LNCaP clone FGC (cell line): ENCODE data around the gene SRRT.

Source experiments
- DNase-seq: peaks from one replicate; pipeline ENCODE4 v3.0.0-alpha.2; 2011; ENCODE audit warnings: low read depth
- H3K4me3 ChIP-seq: 2 replicates; pipeline ENCODE4 v1.5.1; 2011; ENCODE audit warnings: mild to moderate bottlenecking, low read depth, low read length, control low read depth
- TF ChIP-seq, protein P1 (sequence below): IDR thresholded peaks from 2 replicates; pipeline ENCODE4 v1.5.1; 2012; ENCODE audit warnings: mild to moderate bottlenecking; ENCODE audit not compliant: control insufficient read depth, insufficient read depth; ENCODE audit errors: extremely low read depth

SRRT gene, protein sequence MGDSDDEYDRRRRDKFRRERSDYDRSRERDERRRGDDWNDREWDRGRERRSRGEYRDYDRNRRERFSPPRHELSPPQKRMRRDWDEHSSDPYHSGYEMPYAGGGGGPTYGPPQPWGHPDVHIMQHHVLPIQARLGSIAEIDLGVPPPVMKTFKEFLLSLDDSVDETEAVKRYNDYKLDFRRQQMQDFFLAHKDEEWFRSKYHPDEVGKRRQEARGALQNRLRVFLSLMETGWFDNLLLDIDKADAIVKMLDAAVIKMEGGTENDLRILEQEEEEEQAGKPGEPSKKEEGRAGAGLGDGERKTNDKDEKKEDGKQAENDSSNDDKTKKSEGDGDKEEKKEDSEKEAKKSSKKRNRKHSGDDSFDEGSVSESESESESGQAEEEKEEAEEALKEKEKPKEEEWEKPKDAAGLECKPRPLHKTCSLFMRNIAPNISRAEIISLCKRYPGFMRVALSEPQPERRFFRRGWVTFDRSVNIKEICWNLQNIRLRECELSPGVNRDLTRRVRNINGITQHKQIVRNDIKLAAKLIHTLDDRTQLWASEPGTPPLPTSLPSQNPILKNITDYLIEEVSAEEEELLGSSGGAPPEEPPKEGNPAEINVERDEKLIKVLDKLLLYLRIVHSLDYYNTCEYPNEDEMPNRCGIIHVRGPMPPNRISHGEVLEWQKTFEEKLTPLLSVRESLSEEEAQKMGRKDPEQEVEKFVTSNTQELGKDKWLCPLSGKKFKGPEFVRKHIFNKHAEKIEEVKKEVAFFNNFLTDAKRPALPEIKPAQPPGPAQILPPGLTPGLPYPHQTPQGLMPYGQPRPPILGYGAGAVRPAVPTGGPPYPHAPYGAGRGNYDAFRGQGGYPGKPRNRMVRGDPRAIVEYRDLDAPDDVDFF

DNA sequence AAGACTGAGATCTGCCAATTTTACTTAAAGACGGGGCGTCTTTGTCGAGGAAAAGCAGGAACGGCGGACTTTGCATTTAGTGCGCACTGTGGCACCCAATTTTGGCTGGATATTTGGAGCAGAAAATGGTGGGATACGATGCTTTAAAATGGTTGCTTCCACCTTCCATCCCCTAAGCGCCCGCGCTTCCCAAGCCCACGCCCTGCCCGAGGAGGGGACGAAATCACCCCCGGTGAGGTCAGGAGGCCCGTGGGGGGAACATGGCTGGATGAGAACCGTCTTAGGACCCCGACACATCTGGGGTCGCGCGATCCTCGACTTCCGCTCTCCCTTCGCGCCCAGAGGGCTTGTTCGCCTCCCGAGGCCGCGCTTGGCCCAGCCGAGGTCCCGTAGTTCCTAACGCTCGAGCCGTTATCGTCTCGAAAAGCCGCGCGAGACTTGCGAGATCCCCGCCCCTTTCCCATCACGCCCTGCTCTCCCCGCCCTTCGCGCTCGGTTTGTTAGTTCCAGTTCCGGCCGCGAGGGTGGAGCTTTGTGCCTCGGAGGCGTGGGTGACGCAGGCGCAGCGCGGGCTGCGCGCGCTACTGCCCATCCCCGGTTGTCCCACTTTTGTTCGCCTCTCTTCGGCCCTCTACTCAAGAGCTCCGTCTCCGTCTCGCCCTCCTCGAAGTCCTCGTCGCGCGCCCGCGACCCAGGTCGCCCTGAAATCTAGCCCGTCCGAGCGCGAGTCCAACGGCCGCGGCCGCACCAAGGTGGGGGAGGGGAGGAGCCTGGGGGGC, at the start of gene SRRT:
TSS of gene SRRT (plus strand) at position 527 of the 779 bp plus-strand sequence. CDS start 488 bp downstream, outside the sequence.
- TF ChIP-seq, protein P1, sequence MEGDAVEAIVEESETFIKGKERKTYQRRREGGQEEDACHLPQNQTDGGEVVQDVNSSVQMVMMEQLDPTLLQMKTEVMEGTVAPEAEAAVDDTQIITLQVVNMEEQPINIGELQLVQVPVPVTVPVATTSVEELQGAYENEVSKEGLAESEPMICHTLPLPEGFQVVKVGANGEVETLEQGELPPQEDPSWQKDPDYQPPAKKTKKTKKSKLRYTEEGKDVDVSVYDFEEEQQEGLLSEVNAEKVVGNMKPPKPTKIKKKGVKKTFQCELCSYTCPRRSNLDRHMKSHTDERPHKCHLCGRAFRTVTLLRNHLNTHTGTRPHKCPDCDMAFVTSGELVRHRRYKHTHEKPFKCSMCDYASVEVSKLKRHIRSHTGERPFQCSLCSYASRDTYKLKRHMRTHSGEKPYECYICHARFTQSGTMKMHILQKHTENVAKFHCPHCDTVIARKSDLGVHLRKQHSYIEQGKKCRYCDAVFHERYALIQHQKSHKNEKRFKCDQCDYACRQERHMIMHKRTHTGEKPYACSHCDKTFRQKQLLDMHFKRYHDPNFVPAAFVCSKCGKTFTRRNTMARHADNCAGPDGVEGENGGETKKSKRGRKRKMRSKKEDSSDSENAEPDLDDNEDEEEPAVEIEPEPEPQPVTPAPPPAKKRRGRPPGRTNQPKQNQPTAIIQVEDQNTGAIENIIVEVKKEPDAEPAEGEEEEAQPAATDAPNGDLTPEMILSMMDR, result no peak
- peak; percentile 94 for DNase-seq
- H3K4me3 ChIP-seq, result peak within 1 kb of the TSS; percentile 93

DNA sequence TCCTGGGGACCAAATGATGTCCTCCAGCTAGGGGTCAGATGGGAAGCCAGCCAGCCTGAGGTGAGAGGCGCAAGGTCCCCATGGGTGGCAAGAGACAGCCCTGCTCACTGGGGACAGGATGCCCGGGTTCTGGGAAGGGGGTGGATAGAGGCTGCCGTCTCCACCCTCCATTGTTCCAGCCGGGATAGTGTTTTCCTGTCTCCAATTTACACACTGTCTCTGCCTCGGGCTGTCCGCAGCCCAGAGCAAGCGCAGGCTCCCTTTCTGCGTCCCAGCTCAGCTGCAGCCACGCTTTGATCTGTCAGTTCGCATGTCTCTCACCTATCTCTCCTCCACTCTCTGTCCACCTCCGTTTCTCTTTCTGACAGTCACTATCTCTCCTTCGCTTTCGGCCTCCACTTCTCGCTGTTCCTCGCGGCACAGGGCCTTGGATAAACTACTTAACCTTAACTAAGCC, 49.7 kb upstream of the SRRT start:
- H3K4me3 ChIP-seq, result no peak overlapping the region
- TF ChIP-seq, protein P1, result no peak
- DNase-seq, result no peak

DNA sequence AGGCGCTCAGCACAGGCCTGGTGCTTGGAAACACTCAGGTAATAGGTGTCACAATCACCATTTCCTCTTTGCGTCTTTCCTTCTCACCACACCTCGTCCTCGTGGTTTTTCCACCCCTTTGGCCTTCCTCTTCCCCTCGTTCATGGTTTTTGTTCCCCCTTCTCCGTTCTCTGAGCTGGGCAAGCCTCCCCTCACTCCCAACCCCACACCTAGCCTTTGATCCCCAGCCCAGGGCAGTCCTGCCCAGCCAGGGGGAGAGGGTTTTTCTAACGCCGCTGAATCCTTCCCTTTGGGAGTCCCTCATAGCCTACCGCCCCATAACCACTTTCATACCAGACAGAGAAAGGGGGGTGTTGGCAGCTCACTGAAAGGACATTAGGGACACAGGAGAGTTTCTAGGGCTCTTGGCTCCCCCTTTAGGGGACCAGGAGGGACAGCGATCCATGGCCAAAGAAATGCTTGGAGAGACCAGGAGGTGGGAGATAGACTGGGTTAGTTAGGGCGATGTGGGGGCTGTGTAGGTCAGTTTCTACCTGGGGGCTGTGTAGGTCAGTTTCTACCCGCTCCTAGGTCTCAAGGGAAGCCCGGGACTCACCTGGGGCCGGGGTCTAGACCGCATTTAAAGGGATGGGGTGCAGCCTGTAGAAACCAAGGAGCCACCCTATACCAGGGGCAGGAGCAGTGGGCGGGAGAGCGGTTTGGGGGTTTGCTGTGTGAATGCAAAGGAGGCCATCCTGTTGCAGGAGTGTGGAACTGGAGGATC, 49.0 kb upstream of the SRRT start:
- no peak for DNase-seq
- TF ChIP-seq, protein P1, result peak; percentile 33
- H3K4me3 ChIP-seq, result peak overlapping the region; percentile 74

DNA sequence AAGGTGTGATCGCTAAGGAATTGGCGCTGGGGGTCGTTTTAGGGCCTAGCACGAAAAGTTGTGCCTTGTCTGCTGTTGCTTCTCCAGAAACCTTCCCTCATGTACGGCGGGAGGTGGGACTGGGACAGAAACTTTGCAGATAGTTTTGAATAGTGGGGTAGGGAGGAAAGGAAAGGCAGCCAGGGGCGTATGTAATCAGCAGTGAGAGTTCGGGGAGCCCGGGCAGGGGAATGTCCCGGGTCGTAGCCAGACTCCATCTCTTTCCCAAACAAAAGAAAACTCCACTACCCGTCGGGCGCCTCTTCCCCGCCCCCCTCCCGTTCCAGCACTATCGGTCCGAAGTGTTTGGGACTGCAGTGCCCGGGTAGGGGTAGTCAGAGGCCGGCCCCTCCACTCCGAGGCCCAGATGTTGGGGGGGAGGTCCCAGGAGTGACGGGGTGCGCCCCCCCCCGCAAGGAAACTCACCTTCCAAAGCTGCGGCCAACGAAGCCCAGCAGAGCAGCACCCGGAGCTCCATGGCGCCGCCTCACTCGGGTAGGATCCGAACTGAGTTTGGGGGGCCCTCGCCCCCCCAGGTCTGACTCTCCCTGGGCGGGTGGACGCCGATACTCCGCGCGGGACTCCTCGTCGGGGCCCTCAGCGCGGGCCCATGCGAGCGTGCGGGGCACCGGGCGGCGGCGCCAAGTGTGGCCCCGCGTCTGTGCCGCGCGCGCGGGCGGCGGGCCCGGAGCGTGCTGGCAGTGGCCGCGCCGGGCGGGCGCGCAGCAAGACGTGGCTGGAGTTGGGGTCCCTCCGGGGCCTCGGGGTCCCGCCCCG, 48.2 kb upstream of the SRRT start:
- peak overlapping the region; percentile 74 for H3K4me3 ChIP-seq
- TF ChIP-seq, protein P1, result no peak
- DNase-seq, result no peak

DNA sequence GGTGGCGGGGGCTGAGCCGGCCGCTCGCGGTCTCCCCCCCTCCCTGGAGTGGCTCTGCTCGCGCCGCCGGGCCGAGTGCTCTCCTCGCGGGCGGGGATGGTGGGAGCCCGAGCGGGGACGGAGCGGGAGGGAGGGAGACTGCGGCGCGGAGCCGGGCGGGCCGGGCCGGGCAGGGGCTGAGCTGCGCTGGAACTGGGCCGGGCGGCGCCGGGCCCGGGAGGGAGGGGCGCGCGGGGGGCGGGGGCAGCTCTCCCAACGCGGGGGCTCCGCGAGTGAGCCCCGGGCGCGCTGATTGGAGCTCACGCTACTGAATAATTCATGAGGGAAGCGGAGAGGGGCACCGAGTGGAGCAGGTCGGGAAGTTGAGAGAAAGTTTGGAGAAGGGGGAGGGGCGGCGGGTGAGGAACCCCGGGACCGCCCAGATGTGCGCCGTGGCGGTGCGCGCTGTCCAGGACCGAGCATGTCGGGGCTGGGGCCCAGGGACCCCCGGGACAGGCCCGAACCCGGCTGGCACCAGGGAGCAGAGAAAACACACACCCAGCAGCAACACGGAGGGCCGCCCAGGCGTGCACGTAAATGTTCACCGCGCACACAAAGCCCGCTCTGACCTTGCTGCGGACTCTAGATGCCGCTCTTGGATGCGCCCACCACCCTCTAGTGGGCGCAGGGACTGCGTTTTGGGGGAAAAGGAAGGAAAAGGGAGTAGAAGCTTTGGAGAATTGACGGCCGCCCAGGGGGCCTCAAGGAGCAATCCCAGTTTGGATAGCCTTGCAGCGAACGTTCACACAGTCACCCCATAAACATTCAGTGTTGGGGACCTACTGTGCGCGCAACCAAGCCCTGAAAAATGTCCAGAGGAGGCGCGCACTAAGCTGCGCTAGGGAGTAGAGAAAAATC, 47.3 kb upstream of the SRRT start, which contains the start of gene EPHB4:
TSS of gene EPHB4 (minus strand) at position 194 of the 897 bp plus-strand sequence. CDS start 493 bp downstream, outside the sequence.
- TF ChIP-seq, protein P1, result peak; percentile 38
- peak within 1 kb of the TSS; percentile 74 for H3K4me3 ChIP-seq
- DNase-seq, result no peak
